ENCODE measurements around the gene TTC19. TPM values are rescaled to one million over a fixed set of nuclear protein-coding genes. Genes with fewer than 3 reads are reported as not detected.

Gene TTC19
- total RNA-seq, 1 experiment from 2014 or later, result 20.2 TPM

DNA sequence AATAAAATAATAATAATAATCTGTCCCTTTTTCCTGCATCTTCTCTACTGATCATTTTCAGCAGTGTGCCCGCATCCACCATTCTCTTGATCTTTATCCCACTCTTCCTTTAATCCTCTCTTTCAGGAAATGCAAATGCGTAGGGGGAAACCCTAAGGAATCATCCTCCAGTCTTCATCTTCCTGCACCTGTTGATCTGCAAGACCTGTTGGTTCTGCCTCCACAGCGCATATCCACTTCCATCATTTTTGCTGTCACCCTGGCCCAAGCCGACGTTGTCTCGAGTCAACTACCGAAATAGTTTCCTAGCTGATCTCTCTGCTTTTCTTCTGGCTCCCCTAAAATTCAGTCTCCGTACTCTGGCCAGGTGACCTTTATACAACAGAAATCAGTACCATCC, 30.2 kb upstream of the TTC19 start:
- H3K4me1 ChIP-seq, result peaks cover 9% of the 10 kb centered on the region
- no peak for TF ChIP-seq CTCF (IDR thresholded peaks at IDR 0.05; ENCODE audit: insufficient read depth in 1 of 2, low read depth in 1 of 2, low read length in 1 of 2, severe bottlenecking in 1 of 2, unreplicated experiment in 1 of 2)
- H3K27me3 Mint-ChIP-seq (ENCODE audit: insufficient read depth, unreplicated experiment), result no peaks in the 10 kb centered on the region
- no peaks in the 10 kb centered on the region for H3K36me3 ChIP-seq (ENCODE audit: control insufficient read depth, insufficient read depth, low read length)
- H3K4me1 Mint-ChIP-seq (ENCODE audit: low read depth, unreplicated experiment), result peaks cover 6% of the 10 kb centered on the region
- intact Hi-C loops (cut with micrococcal nuclease; ENCODE audit: unreplicated experiment), result no loop called here
- ChIA-PET POLR2A (no interaction called here), CTCF (no interaction called here)
- no TSS peak for BruUV-seq (replicated peaks)
- no peaks in the 10 kb centered on the region for H3K36me3 Mint-ChIP-seq (ENCODE audit: insufficient read depth, unreplicated experiment)
- H3K4me3 Mint-ChIP-seq (ENCODE audit: unreplicated experiment), result no peak overlapping the region
- no peaks in the 10 kb centered on the region for H3K27me3 ChIP-seq (replicated peaks; ENCODE audit: control insufficient read depth, insufficient read depth, low read length)
- H3K4me3 ChIP-seq (ENCODE audit: low read depth, low read length), result no peak overlapping the region
- no peaks in the 10 kb centered on the region for H3K9me3 ChIP-seq
- H3K27ac Mint-ChIP-seq (ENCODE audit: unreplicated experiment), result no peak overlapping the region
- no peak for DNase-seq
- H3K9me3 Mint-ChIP-seq (ENCODE audit: unreplicated experiment), result no peaks in the 10 kb centered on the region

DNA sequence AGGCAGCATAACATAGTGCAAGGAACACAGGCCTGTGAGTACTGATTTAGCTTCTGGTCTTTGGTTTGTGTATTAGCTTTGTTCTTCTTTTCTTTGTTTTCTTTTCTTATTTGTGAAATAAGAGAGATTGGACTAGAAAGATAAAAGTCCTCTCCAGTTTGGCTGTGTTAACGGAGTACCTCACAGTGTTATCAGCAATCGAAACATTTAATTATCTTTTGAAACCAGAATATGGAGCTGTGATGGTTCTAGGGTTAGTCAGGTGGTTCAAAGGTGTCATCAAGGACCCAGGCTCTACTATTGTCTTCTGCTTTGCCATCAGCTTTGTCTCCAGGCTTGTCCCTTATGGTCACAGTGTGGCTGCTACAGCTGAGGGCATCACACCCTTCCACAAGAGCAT, 29.1 kb upstream of the TTC19 start:
- no peak overlapping the region for H3K27ac Mint-ChIP-seq (ENCODE audit: unreplicated experiment)
- ChIA-PET CTCF (interaction anchor here (0.8 kb wide), 1 partner anchor 29 kb away, joined by 3 read pairs; the partner anchor contains the start of genes TTC19 and ZSWIM7), POLR2A (no interaction called here)
- no peak for TF ChIP-seq CTCF (IDR thresholded peaks at IDR 0.05; ENCODE audit: insufficient read depth in 1 of 2, low read depth in 1 of 2, low read length in 1 of 2, severe bottlenecking in 1 of 2, unreplicated experiment in 1 of 2)
- H3K4me3 Mint-ChIP-seq (ENCODE audit: unreplicated experiment), result no peak overlapping the region
- H3K4me1 ChIP-seq, result peaks cover 9% of the 10 kb centered on the region
- DNase-seq, result no peak
- no peaks in the 10 kb centered on the region for H3K27me3 ChIP-seq (replicated peaks; ENCODE audit: control insufficient read depth, insufficient read depth, low read length)
- no TSS peak for BruUV-seq (replicated peaks)
- no peaks in the 10 kb centered on the region for H3K36me3 ChIP-seq (ENCODE audit: control insufficient read depth, insufficient read depth, low read length)
- no peak overlapping the region for H3K4me3 ChIP-seq (ENCODE audit: low read depth, low read length)
- no peaks in the 10 kb centered on the region for H3K36me3 Mint-ChIP-seq (ENCODE audit: insufficient read depth, unreplicated experiment)
- H3K27me3 Mint-ChIP-seq (ENCODE audit: insufficient read depth, unreplicated experiment), result no peaks in the 10 kb centered on the region
- no peaks in the 10 kb centered on the region for H3K9me3 ChIP-seq
- H3K4me1 Mint-ChIP-seq (ENCODE audit: low read depth, unreplicated experiment), result peaks cover 6% of the 10 kb centered on the region
- H3K9me3 Mint-ChIP-seq (ENCODE audit: unreplicated experiment), result no peaks in the 10 kb centered on the region
- intact Hi-C loops (cut with micrococcal nuclease; ENCODE audit: unreplicated experiment), result no loop called here

DNA sequence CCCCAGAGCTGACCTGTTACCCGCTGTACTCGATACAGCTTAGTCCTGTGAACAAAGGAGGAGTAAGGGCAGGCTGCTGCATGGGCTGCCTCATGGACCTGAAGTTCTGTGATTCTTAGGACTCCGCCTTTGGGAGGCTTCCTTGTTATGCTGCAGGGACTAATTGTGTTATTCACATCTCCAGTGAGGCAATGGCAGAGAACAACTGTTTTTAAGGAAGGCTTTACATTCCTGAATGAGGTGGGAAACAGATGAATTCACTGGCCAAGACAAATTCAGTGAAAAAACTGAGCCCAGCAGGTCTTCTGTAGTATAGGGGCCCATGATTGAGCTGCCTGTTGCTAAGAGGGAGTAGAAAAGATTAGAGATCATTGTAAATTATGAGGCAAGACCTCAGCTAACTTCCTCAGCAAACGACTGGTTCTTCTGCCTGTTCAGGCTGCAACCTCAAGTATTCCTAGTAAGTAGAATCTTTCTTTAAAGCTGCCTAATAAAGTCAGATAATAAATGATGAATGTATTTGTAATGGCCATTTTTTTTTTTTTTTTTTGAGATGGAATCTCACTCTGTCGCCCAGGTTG, 28.4 kb upstream of the TTC19 start:
- H3K27me3 Mint-ChIP-seq (ENCODE audit: insufficient read depth, unreplicated experiment), result no peaks in the 10 kb centered on the region
- no peak overlapping the region for H3K4me3 ChIP-seq (ENCODE audit: low read depth, low read length)
- H3K4me1 ChIP-seq, result peaks cover 6% of the 10 kb centered on the region
- H3K4me3 Mint-ChIP-seq (ENCODE audit: unreplicated experiment), result no peak overlapping the region
- no peak for TF ChIP-seq CTCF (IDR thresholded peaks at IDR 0.05; ENCODE audit: insufficient read depth in 1 of 2, low read depth in 1 of 2, low read length in 1 of 2, severe bottlenecking in 1 of 2, unreplicated experiment in 1 of 2)
- POLR2A ChIA-PET, result no interaction called here
- H3K4me1 Mint-ChIP-seq (ENCODE audit: low read depth, unreplicated experiment), result peaks cover 6% of the 10 kb centered on the region
- intact Hi-C loops (cut with micrococcal nuclease; ENCODE audit: unreplicated experiment), result no loop called here
- H3K27ac Mint-ChIP-seq (ENCODE audit: unreplicated experiment), result no peak overlapping the region
- H3K9me3 Mint-ChIP-seq (ENCODE audit: unreplicated experiment), result no peaks in the 10 kb centered on the region
- no peaks in the 10 kb centered on the region for H3K36me3 Mint-ChIP-seq (ENCODE audit: insufficient read depth, unreplicated experiment)
- H3K36me3 ChIP-seq (ENCODE audit: control insufficient read depth, insufficient read depth, low read length), result no peaks in the 10 kb centered on the region
- CTCF ChIA-PET, result no interaction called here
- no TSS peak for BruUV-seq (replicated peaks)
- DNase-seq, result no peak
- no peaks in the 10 kb centered on the region for H3K27me3 ChIP-seq (replicated peaks; ENCODE audit: control insufficient read depth, insufficient read depth, low read length)
- H3K9me3 ChIP-seq, result no peaks in the 10 kb centered on the region
